ENCODE measurements around the gene OR10J4. TPM values are rescaled to one million over a fixed set of nuclear protein-coding genes. Genes with fewer than 3 reads are reported as not detected.
"Not testable (repeated sequence)": the region's sequence is repeated elsewhere in the genome, so short reads cannot be mapped to it uniquely, and the experiment has no call there.

Gene OR10J4
- not detected in 2 replicates for total RNA-seq

- DNase-seq (ENCODE audit: extremely low read depth, low read depth, low spot score): no peak
Measured at GRCh38 chr1:159431904-159432303, at the start of gene OR10J4. Gene OR10J4, plus strand, starts transcription at chr1:159432204.

DNA sequence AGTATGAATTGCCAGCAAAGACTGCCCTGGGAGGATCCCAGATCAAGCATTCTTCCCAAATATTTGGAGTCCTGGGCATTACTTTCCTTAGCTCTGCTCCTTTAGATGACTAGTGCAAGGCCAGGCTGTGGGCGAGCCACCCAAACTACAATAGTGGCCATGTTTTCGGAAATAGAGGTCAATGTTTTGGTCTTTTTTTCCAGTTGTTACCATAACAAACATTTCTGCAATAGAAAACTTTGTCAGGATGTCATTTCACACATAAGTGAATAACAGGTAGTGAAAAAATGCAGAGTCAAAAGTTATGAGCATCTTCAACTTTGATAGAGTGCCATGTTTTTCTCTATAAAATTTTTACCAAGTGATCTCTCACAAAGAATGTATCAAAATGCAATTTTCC, 25.2 kb upstream of the OR10J4 start:
- no peak for DNase-seq (ENCODE audit: extremely low read depth, low read depth, low spot score)

GRCh38 chr1:159408862-159409400, 23.1 kb upstream of the OR10J4 start:
- peak; percentile 96 for DNase-seq (ENCODE audit: extremely low read depth, low read depth, low spot score)

- no peak for DNase-seq (ENCODE audit: extremely low read depth, low read depth, low spot score)
Measured at GRCh38 chr1:159421821-159422220, 10.2 kb upstream of the OR10J4 start.

GRCh38 chr1:159428536-159428935, 3.5 kb upstream of the OR10J4 start:
- DNase-seq (ENCODE audit: extremely low read depth, low read depth, low spot score): no peak

- no peak for DNase-seq (ENCODE audit: extremely low read depth, low read depth, low spot score)
Measured at GRCh38 chr1:159429074-159429861, 2.7 kb upstream of the OR10J4 start.

DNA sequence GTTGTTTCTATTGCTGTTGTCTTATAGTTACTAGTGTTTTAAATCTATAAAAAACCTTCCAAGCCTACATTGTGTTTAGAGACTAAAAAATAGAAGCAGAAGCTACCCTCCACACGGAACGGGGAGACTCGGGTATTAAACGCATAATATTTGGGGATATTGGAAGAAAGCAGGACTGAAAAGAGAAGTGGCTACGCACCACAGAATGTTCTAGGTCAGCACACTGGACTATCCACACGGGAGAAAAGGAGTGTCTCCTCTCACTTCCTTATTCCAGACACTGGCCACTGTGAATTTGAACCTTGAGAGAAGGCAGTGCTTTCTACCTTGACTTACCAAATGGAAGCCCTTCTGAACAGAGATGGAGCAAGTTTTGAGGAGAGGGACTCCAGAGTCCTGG, 1.0 kb upstream of the OR10J4 start:
- no peak for DNase-seq (ENCODE audit: extremely low read depth, low read depth, low spot score)

GRCh38 chr1:159436469-159436868, 4.5 kb downstream of the OR10J4 start:
- no peak for DNase-seq (ENCODE audit: extremely low read depth, low read depth, low spot score)

GRCh38 chr1:159439422-159439821, 7.4 kb downstream of the OR10J4 start, which contains the start of gene OR10J1:
Gene OR10J1, plus strand, starts transcription at chr1:159439722. Its CDS starts 70 bp downstream, at chr1:159439792.
- DNase-seq (ENCODE audit: extremely low read depth, low read depth, low spot score): no peak

GRCh38 chr1:159441360-159441759, 9.4 kb downstream of the OR10J4 start:
- DNase-seq (ENCODE audit: extremely low read depth, low read depth, low spot score): no peak

- no peak for DNase-seq (ENCODE audit: extremely low read depth, low read depth, low spot score)
Measured at GRCh38 chr1:159442428-159442827, 10.4 kb downstream of the OR10J4 start.

DNA sequence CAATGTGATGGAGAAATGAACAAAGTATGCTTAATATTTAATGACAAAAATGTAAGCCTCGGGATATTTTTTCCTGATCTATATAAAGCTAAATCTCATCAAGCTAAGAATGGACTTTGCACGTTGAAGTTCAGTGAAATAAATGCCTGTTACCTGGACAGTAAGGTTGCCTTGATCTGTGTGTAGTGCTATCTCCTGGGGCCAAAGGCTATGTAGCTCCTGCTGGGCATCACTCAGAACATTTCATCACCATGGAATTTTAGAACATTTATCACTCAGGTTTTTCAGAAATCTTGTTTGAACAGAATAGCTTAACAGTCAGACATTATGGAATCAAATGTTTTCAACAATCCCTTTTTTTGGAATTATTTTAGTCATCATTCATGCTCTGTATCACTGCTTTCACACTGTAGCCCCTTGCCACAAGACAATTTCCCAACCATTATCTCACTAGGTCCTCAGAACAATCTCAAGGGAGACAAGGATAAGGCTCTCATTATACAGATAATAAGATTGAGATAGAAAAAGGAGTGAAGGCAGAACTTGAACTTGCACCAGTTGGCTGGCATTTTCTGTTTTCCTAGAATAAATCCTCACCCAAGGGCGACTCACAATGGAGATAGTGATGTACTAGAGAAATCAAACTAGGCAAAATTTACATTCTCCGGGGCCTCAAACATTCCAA, 11.2 kb downstream of the OR10J4 start:
- no peak for DNase-seq (ENCODE audit: extremely low read depth, low read depth, low spot score)

GRCh38 chr1:159444511-159444910, 12.5 kb downstream of the OR10J4 start:
- no peak for DNase-seq (ENCODE audit: extremely low read depth, low read depth, low spot score)

DNA sequence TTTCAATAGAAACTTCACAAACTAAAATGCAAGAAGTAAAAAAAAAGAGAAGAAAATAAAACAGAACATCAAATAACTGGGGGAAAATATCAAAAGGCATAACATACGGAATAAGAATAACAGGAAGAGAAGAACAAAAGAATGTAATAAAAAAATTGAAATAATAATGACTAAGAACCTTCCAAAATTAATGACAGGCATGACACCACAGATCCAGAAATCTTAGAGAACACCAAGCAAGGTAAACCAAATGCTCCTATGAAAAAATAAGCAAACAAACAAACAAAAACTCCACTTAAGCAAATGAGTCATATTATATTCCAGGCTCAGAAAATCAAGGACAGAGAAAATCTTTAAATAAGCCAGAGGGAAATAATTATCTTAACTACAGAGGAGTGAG, 16.2 kb downstream of the OR10J4 start:
- no peak for DNase-seq (ENCODE audit: extremely low read depth, low read depth, low spot score)

- DNase-seq (ENCODE audit: extremely low read depth, low read depth, low spot score): not testable (repeated sequence)
Measured at GRCh38 chr1:159449605-159450004, 17.6 kb downstream of the OR10J4 start.

GRCh38 chr1:159459551-159459950, 27.5 kb downstream of the OR10J4 start:
- no peak for DNase-seq (ENCODE audit: extremely low read depth, low read depth, low spot score)

DNA sequence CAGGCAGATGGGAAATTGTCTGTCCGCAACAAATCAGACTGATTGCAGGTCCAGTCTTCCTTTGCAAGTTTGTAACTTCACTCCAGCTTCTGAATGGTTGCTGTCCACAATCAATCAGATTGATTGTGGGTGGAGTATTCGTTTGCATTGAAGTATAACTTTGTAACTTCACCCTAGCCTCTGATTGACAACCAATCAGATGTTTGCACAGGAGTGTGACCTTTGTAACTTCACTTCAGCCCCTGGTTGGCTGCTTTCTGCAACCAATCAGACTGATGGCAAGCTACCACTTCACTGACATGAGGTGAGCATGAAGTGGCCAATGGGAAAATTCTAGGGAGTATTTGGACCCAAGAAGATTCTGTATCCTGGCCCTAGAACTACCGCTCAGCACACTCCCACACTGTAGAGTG, 33.2 kb downstream of the OR10J4 start:
- no peak for DNase-seq (ENCODE audit: extremely low read depth, low read depth, low spot score)

DNA sequence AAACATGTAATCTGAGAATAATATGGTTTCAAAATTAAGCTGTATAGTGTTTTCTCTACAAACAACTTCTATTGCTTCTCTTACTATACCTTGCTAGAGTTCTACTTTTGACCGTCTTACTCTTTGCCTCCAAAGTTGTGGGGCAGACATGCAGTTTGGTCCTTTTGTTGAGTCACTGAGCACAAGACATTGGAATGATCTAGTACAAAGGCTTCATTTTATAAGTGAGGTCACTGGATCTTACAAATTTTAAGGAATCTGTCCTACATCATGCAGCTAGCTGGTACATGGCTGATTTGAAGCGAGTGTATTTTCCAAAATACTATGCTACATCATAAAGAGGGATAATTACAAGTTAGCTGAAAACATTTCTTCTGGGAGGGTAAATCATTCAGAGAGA, 36.3 kb downstream of the OR10J4 start:
- DNase-seq (ENCODE audit: extremely low read depth, low read depth, low spot score): no peak

DNA sequence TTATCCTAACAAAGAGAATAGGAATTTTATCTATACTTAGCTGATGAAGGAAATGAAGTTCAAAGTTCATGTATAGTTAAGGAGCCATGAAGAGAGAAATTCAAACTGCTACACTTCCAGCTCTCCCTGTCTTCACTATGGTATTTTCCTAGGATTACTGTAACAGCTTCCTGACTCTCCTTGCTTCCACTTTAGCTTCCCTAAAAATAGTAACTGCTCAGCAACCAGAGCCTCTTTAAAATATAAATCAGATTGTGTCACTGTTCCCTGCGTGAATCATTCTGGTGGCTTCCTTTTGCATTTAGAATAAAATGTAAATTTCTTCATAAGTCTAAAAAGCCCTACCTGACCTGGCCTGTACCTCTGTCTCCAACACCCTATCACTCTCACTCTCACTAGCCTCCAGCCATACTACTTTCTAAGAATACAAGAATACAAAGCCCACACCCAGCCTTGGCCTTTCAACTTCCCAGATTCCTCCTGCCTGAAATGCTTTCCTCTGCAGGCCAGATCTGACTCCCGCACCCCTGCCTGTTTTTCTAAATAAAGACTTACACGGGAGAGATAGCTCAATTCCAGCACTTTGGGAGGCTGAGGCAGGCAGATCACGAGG, 38.0 kb downstream of the OR10J4 start:
- DNase-seq (ENCODE audit: extremely low read depth, low read depth, low spot score): no peak

GRCh38 chr1:159473335-159473734, 41.3 kb downstream of the OR10J4 start:
- peak; percentile 36 for DNase-seq (ENCODE audit: extremely low read depth, low read depth, low spot score)

DNA sequence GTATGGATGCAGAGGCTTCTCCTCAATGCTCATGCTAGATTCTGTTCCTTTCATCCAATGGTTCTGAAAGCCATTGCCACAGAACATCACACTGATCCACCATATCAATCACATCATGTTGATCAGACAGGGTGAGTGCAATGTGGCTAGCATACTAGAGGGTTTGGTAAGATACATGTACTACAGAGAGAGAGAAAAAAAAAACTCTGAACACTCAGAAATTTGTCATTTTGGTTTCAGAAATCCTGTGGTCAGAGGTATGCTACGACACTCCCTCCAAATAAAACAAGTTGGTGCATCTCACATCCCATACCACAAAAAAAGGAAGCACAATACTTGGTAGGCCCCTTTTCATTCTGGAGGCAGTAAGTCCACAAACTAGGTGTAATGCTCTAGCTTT, 42.9 kb downstream of the OR10J4 start:
- DNase-seq (ENCODE audit: extremely low read depth, low read depth, low spot score): no peak

All from glomerular endothelial cell (primary cell).